ENCODE measurements around the gene PWWP2B.

Gene PWWP2B

GRCh38 chr10:132461683-132462231 lies 64.8 kb downstream of the PWWP2B start:
- DNase-seq, result no peak

- DNase-seq, result no peak
These were observed 65.7 kb downstream of the PWWP2B start for GRCh38 chr10:132462463-132463332.

- no peak for DNase-seq
These were observed 66.6 kb downstream of the PWWP2B start for GRCh38 chr10:132463333-132464255.

- DNase-seq, result no peak
These were observed 67.5 kb downstream of the PWWP2B start for GRCh38 chr10:132464256-132465192.

- no peak for DNase-seq
These were observed 68.3 kb downstream of the PWWP2B start for GRCh38 chr10:132465193-132465888.

- no peak for DNase-seq
These were observed 69.0 kb downstream of the PWWP2B start for GRCh38 chr10:132465889-132466519.

- DNase-seq, result no peak
These were observed 69.8 kb downstream of the PWWP2B start for GRCh38 chr10:132466520-132467463.

All from stimulated activated CD4-positive, alpha-beta T cell treated with anti-CD3 and anti-CD28 coated beads, Interleukin-4, amount 100 ng/mL, for 1 hour (primary cell).